HepG2 (cell line): ENCODE data around the gene GJB1. TPM values are rescaled to one million over a fixed set of nuclear protein-coding genes. Genes with fewer than 3 reads are reported as not detected.

Experiments used
- BORCS8-MEF2B ChIP-seq: sonication (generic); formaldehyde crosslinking; IDR thresholded peaks from 2 replicates; pipeline ENCODE4 v1.8.0; 2022; ENCODE audit warnings: mild to moderate bottlenecking, missing genetic modification reagents
- FOXP1 ChIP-seq, 2 experiments: fragments of 450-650 bp in 1 of 2; IDR thresholded peaks; 2 replicates each; pipeline ENCODE4 v1.6.1; 2017 to 2018; ENCODE audit warnings: antibody characterized with exemption in 1 of 2
- GABPA ChIP-seq, 2 experiments: IDR thresholded peaks; 2 replicates each; pipeline ENCODE4 v1.6.1; 2011 to 2016; ENCODE audit warnings: low read depth in 2 of 2, low read length in 1 of 2, missing biosample characterization in 1 of 2, missing genetic modification characterization in 1 of 2
- ISL2 ChIP-seq: sonication (generic); formaldehyde crosslinking; IDR thresholded peaks from 2 replicates; pipeline ENCODE4 v1.5.0; 2020; ENCODE audit warnings: missing genetic modification reagents
- JUND ChIP-seq: sonication (generic); formaldehyde crosslinking; IDR thresholded peaks from 2 replicates; pipeline ENCODE4 v1.8.0; 2022; ENCODE audit warnings: mild to moderate bottlenecking, missing genetic modification reagents
- MYC ChIP-seq: sonication (generic); formaldehyde crosslinking; IDR thresholded peaks from 2 replicates; pipeline ENCODE4 v1.9.0; 2021; ENCODE audit warnings: missing genetic modification reagents, borderline replicate concordance
- NR2F6 ChIP-seq, 2 experiments: IDR thresholded peaks; 2 replicates each; pipeline ENCODE4 v1.6.1; 2016; ENCODE audit warnings: antibody characterized with exemption in 1 of 2, mild to moderate bottlenecking in 1 of 2
- PCBP1 ChIP-seq: fragments of 200-400 bp; formaldehyde crosslinking; IDR thresholded peaks from 2 replicates; pipeline ENCODE4 v1.6.1; 2017; ENCODE audit warnings: mild to moderate bottlenecking, low read depth, low read length, borderline replicate concordance
- POGK ChIP-seq: sonication (generic); formaldehyde crosslinking; conservative IDR thresholded peaks from 2 replicates; pipeline ENCODE4 v1.8.0; 2022; ENCODE audit warnings: mild to moderate bottlenecking, moderate library complexity, missing genetic modification reagents
- POLR2AphosphoS2 ChIP-seq: IDR thresholded peaks from 2 replicates; pipeline ENCODE4 v1.6.1; 2011; ENCODE audit warnings: low read depth, low read length, improper control_type of control experiment
- RFX1 ChIP-seq: fragments of 450-650 bp; IDR thresholded peaks from 2 replicates; pipeline ENCODE4 v1.6.1; 2017
- SYNCRIP ChIP-seq: fragments of 200-400 bp; formaldehyde crosslinking; IDR thresholded peaks from 2 replicates; pipeline ENCODE4 v1.6.1; 2018; ENCODE audit warnings: mild to moderate bottlenecking, low read depth, low read length; ENCODE audit not compliant: insufficient read depth
- TRIM24 ChIP-seq: sonication (generic); formaldehyde crosslinking; IDR thresholded peaks from 2 replicates; pipeline ENCODE4 v1.8.0; 2022; ENCODE audit warnings: mild to moderate bottlenecking, missing genetic modification reagents
- U2AF2 ChIP-seq: fragments of 200-400 bp; formaldehyde crosslinking; IDR thresholded peaks from 2 replicates; pipeline ENCODE4 v1.6.1; 2017; ENCODE audit warnings: low read depth, mild to moderate bottlenecking, low read length
- ZBTB2 ChIP-seq: sonication (generic); formaldehyde crosslinking; IDR thresholded peaks from 2 replicates; pipeline ENCODE4 v1.8.0; 2022; ENCODE audit warnings: low read depth, missing genetic modification reagents
- ZBTB25 ChIP-seq: IDR thresholded peaks from 2 replicates; pipeline ENCODE4 v1.6.1; 2018; ENCODE audit warnings: missing genetic modification reagents
- ZFP37 ChIP-seq: sonication (generic); formaldehyde crosslinking; IDR thresholded peaks from 2 replicates; pipeline ENCODE4 v1.4.0; 2020; ENCODE audit warnings: missing genetic modification reagents, borderline replicate concordance
- ZNF484 ChIP-seq: sonication (generic); formaldehyde crosslinking; IDR thresholded peaks from 2 replicates; pipeline ENCODE4 v1.5.1; 2020; ENCODE audit warnings: mild to moderate bottlenecking, low read depth, missing genetic modification reagents, borderline replicate concordance
- ZNF687 ChIP-seq: sonication (generic); formaldehyde crosslinking; IDR thresholded peaks from 2 replicates; pipeline ENCODE4 v1.5.1; 2020; ENCODE audit warnings: mild to moderate bottlenecking, missing genetic modification reagents, moderate library complexity
- ZNF75D ChIP-seq: sonication (generic); formaldehyde crosslinking; IDR thresholded peaks from 2 replicates; pipeline ENCODE4 v1.8.1; 2023; ENCODE audit warnings: missing genetic modification reagents, mild to moderate bottlenecking, borderline replicate concordance
- ZSCAN30 ChIP-seq: sonication (generic); formaldehyde crosslinking; IDR thresholded peaks from 2 replicates; pipeline ENCODE4 v1.5.0; 2020; ENCODE audit warnings: mild to moderate bottlenecking, missing genetic modification reagents
- polyA plus RNA-seq, 8 experiments: library from polyadenylated mRNA; depleted of rRNA in 3 of 8; stranded (reverse) in 7 of 8; unstranded in 1 of 8; fragments of >200 nt; fragmentation: Illumina TruSeq in 4 of 8; extraction: Trizol in 4 of 8; gene quantifications; 2 replicates each; pipeline versions ENCODE4 v1.2.1 to v1.2.3, GENCODE V29; 2011 to 2016; ENCODE audit warnings: low read depth in 4 of 8, missing spikeins in 1 of 8, mixed read lengths in 1 of 8; ENCODE audit not compliant: insufficient read depth in 1 of 8
- total RNA-seq, 5 experiments: library from RNA; depleted of rRNA; stranded (reverse); fragments of >200 nt; fragmentation: Illumina TruSeq; extraction: Trizol; gene quantifications; 2 replicates each; pipeline ENCODE4 v1.2.3, GENCODE V29; 2016; ENCODE audit warnings: low read depth in 1 of 5

GJB1 gene
- total and polyA plus RNA-seq, 2 of the 13 experiments (the other 11 are each of a cell fraction or from before 2014, with no cell fraction given), result 111 to 161 TPM

- TF ChIP-seq ZSCAN30 (no peak), JUND (CRISPR knock-in tag) (no peak), RFX1 (no peak), U2AF2 (no peak), ZBTB2 (CRISPR knock-in tag) (no peak), ZBTB25 (CRISPR knock-in tag) (no peak), ZNF75D (no peak), NR2F6 (IDR thresholded peaks at IDR 0.05) (no peak), NR2F6 (CRISPR knock-in tag; IDR thresholded peaks at IDR 0.05) (no peak), PCBP1 (0 out of 2 replicates have a peak, but pooled peaks have one; percentile 42), ZNF687 (peak; percentile 56; the same call in 1 of the 2 replicates), ZNF484 (no peak), BORCS8-MEF2B (CRISPR knock-in tag) (no peak), ZFP37 (CRISPR knock-in tag) (no peak), ISL2 (CRISPR knock-in tag) (0 out of 2 replicates have a peak, but pooled peaks have one; percentile 43), GABPA (IDR thresholded peaks at IDR 0.05; ENCODE audit: low read depth, low read length) (no peak), GABPA (CRISPR knock-in tag; IDR thresholded peaks at IDR 0.05; ENCODE audit: low read depth) (no peak), FOXP1 (IDR thresholded peaks at IDR 0.05) (no peak), FOXP1 (CRISPR knock-in tag; IDR thresholded peaks at IDR 0.05) (no peak), SYNCRIP (no peak), POLR2AphosphoS2 (no peak), TRIM24 (no peak), POGK (CRISPR knock-in tag) (no peak), MYC (CRISPR knock-in tag) (peak; percentile 48; the same call in 1 of the 2 replicates)
These were observed 31.3 kb downstream of the GJB1 start, which contains the start of gene ZMYM3 (continued) for GRCh38 chrX:71254092-71254963.
